ENCODE data around the gene HOXA10.

The HOXA10 gene

GRCh38 chr7:27165089-27165995 lies 8.8 kb downstream of the HOXA10 start, which contains the start of gene HOXA9:
HOXA9 (minus strand) TSS chr7:27165537; CDS start chr7:27165457, 80 bp downstream.
- peak; percentile 74 for DNase-seq

GRCh38 chr7:27164367-27165088 lies 9.6 kb downstream of the HOXA10 start:
- no peak for DNase-seq

GRCh38 chr7:27164045-27164366 lies 10.1 kb downstream of the HOXA10 start:
- no peak for DNase-seq

- DNase-seq, result no peak
Measured at GRCh38 chr7:27163288-27164044, 10.7 kb downstream of the HOXA10 start.

- no peak for DNase-seq
Measured at GRCh38 chr7:27162561-27163287, 11.4 kb downstream of the HOXA10 start.

GRCh38 chr7:27161721-27162560 lies 12.2 kb downstream of the HOXA10 start:
- DNase-seq, result no peak

GRCh38 chr7:27161214-27161720 lies 12.9 kb downstream of the HOXA10 start:
- DNase-seq, result no peak

GRCh38 chr7:27160546-27161213 lies 13.4 kb downstream of the HOXA10 start:
- DNase-seq, result peak; percentile 81

GRCh38 chr7:27160145-27160545 lies 14.0 kb downstream of the HOXA10 start:
- DNase-seq, result no peak

- DNase-seq, result no peak
Measured at GRCh38 chr7:27159266-27160144, 14.6 kb downstream of the HOXA10 start.

- no peak for DNase-seq
Measured at GRCh38 chr7:27158436-27159265, 15.5 kb downstream of the HOXA10 start.

- no peak for DNase-seq
Measured at GRCh38 chr7:27157702-27158431, 16.3 kb downstream of the HOXA10 start.

GRCh38 chr7:27156916-27157701 lies 17.0 kb downstream of the HOXA10 start:
- DNase-seq, result no peak

- DNase-seq, result no peak
Measured at GRCh38 chr7:27156508-27156898, 17.6 kb downstream of the HOXA10 start, which contains the start of gene HOXA7. HOXA7 (minus strand) TSS chr7:27156675; CDS start chr7:27156545, 130 bp downstream.

GRCh38 chr7:27155816-27156507 lies 18.2 kb downstream of the HOXA10 start:
- DNase-seq, result no peak

Data from GOT3 (cell line).